ENCODE data around the gene FAM120AOS.

The FAM120AOS gene

GRCh38 chr9:93436655-93437407 lies 16.6 kb downstream of the FAM120AOS start:
- FAIRE-seq = no peak

DNA sequence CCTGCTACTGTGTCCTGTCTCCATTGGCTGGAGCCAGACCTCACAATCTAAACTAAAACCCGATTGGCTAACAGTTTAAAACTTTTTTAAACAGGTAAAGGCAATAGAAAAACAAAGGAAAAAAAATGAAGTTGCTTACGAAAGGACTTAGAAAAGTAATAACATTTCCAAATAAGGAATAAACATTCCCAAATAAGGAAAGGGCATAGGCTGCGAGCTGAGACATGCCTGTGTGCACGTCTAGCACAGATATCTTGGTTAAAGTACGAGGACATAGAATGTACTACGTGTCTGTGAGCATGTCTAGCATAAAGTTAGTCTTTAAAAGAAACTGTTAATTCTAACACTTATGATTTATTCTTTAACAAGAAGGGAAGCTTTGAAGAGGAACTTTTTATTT lies 17.2 kb downstream of the FAM120AOS start:
- no peak for FAIRE-seq

GRCh38 chr9:93435386-93435785 lies 18.0 kb downstream of the FAM120AOS start:
- no peak for FAIRE-seq

DNA sequence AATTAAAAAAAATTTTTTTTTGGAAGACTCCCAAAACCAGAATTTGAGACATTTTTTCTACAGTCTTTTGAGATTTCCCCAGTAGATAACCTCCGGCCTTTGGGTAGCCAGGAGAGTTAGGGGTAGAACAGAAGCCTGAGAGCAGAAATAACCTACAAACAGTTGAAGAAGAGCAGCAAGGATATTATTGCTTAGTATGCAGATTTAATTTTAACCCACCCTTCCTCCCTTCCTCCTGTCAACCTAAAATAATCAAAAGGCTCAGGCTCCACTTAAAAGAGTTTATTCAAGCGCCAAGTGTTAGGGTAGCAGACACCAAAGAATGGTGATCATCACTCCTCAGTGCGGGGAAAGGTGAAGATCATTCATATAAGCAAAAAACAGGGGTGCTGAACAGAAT lies 19.3 kb downstream of the FAM120AOS start:
- no peak for FAIRE-seq

DNA sequence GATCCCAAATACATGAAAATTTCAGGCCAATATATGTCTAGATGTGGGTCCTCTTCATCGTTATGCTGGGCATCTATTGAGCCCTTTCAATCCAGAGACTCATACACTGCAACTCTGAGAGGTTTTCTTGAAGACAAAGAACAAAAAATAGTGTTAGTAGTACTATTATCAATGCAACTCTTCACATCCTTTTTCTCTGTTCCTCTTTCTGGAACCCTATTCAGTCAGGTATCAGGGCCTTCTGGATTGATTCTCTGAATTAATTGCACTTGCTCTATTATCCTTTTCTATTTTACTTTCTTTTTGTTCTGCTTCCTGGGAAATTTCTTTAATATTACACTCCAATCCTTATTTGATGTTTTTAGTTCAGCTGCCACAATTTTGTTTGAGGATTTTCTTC lies 20.4 kb downstream of the FAM120AOS start:
- FAIRE-seq = no peak

- FAIRE-seq = no peak
These were observed 21.8 kb downstream of the FAM120AOS start for GRCh38 chr9:93431539-93432105.

DNA sequence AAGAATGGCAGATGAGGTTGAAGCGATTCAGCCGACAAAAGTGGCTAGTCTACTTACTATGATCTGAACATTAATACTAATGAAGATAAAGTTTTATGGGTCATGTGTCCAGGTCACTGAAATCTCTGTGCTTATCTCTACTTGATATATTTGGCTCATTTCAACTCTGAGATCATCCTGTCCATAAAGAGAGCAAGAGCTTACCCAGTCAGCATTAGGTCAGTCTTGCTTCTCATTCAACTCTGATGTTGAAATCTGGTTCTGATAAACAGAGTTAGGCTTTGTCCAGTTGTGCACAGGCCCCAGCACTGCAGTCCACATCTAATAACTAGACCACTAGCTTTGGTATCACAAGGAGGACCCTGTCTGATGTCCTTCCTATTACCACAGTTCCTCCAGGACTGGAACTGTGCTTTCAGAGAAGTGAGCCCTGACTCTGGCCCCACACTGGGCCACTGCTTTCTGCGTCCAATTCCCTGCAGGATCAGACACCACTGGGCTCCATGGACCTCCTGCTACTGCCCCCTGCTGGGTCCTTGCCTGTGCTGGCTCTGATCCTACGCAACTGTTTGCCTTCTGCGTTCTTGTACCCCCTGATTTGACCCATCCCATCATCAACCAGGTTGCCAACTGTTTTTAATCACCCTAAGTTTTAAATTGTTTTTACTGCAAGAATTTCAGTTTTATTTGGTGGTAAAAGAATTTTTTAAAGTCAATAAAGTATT lies 25.6 kb downstream of the FAM120AOS start:
- no peak for FAIRE-seq

DNA sequence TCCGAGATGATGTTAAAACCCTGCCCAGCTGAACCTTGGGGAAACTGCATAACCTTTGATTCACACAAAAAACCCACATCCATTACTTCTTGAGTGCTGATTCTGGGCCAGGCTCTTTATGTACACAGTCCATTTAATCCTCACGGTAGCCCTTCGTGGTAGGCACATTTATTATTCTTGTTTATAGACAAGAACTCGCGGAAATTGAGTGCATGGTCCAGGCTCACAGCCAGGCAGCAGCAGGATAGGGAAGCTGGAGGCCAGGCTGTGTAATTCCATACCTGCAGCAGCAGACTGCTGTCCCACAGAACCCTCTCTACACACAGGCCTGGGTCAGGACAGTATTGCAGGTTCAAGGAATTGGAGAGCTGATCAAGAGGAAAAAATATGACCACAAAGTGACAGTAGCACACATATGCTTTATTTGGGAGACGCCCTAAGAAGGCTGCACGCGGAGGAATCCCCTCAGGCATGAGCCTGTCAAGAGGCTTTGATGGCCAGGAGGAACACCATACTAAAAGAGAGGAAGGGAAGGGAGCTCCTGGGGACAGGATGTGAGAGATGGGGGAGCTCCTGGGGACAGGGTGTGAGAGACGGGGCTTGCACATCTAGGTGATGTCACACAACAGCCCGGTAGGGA lies 30.3 kb downstream of the FAM120AOS start:
- no peak for FAIRE-seq

- FAIRE-seq = no peak
These were observed 34.4 kb downstream of the FAM120AOS start for GRCh38 chr9:93419023-93419422.

DNA sequence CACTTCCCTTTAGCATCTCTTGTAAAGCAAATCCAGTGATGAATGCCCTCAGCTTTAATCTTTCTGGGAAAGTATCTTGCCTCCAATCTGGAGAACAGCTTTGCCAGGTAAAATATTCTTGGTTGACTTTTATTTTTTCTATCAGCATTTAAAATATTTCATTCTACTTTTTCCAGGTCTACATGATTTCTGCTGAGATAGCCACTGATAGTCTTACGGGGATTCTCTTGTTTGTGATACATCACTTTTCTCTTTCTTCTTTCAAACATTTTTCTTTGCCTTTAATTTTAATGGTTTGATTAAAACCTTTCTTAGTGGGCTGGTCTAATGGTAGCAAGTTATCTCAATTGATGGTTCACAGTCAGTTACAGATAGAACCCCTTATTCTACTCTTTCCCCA lies 35.8 kb downstream of the FAM120AOS start:
- FAIRE-seq = no peak

GRCh38 chr9:93416530-93417235 lies 36.7 kb downstream of the FAM120AOS start:
- no peak for FAIRE-seq

- FAIRE-seq = no peak
These were observed 38.1 kb downstream of the FAM120AOS start for GRCh38 chr9:93415176-93415690.

- no peak for FAIRE-seq
These were observed 39.9 kb downstream of the FAM120AOS start for GRCh38 chr9:93413530-93413929.

DNA sequence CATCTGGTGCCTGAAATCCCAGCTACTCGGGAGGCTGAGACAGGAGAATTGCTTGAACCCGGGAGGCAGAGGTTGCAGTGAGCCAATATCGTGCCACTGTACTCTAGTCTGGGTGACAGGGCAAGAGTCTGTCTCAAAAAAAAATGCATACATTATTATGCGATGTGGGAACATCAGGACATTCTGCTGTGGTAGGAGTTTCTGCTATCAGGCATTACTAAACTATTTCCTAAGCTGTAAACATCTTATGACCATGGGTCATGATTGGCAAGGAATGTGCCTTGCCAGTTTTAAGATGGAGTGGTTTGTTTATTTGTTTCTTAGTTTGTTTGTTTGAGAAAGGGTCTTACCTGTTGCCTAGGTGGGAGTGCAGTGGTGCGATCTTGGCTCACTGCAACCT lies 47.0 kb downstream of the FAM120AOS start:
- FAIRE-seq = no peak

DNA sequence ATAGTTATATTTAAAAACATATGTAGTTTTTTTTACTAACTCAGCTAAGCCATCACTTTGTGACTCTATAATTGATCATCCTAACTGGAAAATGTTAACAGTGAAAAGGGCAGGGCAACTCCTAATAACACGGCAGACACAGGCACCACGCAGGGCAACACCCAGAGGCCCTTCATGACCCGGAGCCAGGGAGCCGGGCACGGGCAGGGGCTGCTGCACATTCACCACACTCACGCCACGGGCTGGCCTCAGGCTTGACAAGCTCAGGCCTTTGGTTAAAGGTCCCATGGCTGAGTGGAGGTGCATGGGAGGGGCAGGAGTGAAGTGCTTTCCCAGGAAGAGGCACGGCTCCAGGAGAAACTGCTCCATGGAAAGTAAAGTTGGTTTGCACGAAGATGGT lies 54.9 kb downstream of the FAM120AOS start:
- no peak for FAIRE-seq

- FAIRE-seq = no peak
These were observed 55.6 kb downstream of the FAM120AOS start for GRCh38 chr9:93397661-93398373.

Measured in islet of Langerhans (tissue), 1 donor.